Glutamatergic neuron (in vitro differentiated cells): ENCODE data around the gene TBC1D22A. TPM values are rescaled to one million over a fixed set of nuclear protein-coding genes. Genes with fewer than 3 reads are reported as not detected.

Experiments
- DNase-seq: peaks from one replicate; pipeline ENCODE4 v3.0.0; 2022
- H3K27ac Mint-ChIP-seq: one replicate; pipeline ENCODE4 v1.8.0; 2020; ENCODE audit warnings: mild to moderate bottlenecking, mixed read lengths, inconsistent platforms; ENCODE audit not compliant: unreplicated experiment
- H3K27me3 Mint-ChIP-seq: one replicate; pipeline ENCODE4 v1.8.0; 2020; ENCODE audit warnings: mild to moderate bottlenecking, moderate library complexity, mixed read lengths, inconsistent platforms; ENCODE audit not compliant: unreplicated experiment
- H3K36me3 Mint-ChIP-seq: one replicate; pipeline ENCODE4 v1.8.0; 2020; ENCODE audit warnings: mild to moderate bottlenecking, mixed read lengths, inconsistent platforms; ENCODE audit not compliant: unreplicated experiment
- H3K4me1 Mint-ChIP-seq: one replicate; pipeline ENCODE4 v1.8.0; 2020; ENCODE audit warnings: mild to moderate bottlenecking, low read depth, mixed read lengths, inconsistent platforms; ENCODE audit not compliant: unreplicated experiment
- H3K4me3 Mint-ChIP-seq: one replicate; pipeline ENCODE4 v1.8.0; 2020; ENCODE audit warnings: mild to moderate bottlenecking, mixed read lengths, inconsistent platforms; ENCODE audit not compliant: unreplicated experiment
- H3K9me3 Mint-ChIP-seq: one replicate; pipeline ENCODE4 v1.8.0; 2020; ENCODE audit warnings: mild to moderate bottlenecking, moderate library complexity, mixed read lengths, inconsistent platforms; ENCODE audit not compliant: unreplicated experiment
- total RNA-seq: library from RNA; stranded (reverse); fragmentation: NEBNext Ultra II Directional; extraction: Animal tissue kit (Norgen Biotek cat#: 25700); gene quantifications from one replicate; pipeline ENCODE4 v1.2.1, GENCODE V29; 2021; ENCODE audit not compliant: unreplicated experiment
- TF ChIP-seq, protein P1 (sequence below): fragments of 200-600 bp; sonication (generic); IDR thresholded peaks from one replicate; pipeline ENCODE4 v1.5.0; 2021; ENCODE audit not compliant: partially characterized antibody, unreplicated experiment

TBC1D22A gene
- total RNA-seq, 1 donor from 2014 or later: 23.0 TPM

DNA sequence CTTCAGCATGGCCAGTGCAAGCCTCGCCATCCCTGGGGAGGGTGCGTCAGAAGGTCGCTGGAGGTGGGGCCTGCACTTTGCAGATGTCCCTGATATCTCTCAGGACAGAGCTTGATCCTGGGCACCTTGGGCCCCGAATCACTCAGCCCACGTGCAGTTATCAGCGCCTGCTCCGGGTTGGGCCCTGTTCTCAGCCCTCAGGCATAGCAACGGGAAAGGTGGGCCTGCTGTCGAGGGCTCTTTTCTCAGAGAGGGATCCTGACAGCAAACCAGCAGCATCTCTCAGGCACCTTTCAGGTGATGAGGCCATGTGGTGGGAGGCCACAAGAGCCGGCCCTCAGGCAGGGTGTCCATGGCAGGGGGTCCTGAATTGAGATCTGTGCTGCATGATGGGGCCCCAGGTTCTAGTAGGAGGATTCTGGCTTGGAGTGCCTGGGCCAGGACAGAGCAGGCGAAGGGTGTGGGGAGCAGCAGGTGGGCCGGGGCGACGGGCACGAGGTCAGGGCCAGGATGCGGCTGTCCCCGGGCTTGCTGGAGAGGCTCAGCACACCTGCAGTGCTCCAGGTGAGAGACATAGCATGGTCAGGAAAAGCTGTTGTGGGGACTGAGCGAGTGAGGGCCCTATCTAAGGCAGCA lies 280.5 kb downstream of the TBC1D22A start:
- H3K27ac Mint-ChIP-seq: no peak overlapping the region

DNA sequence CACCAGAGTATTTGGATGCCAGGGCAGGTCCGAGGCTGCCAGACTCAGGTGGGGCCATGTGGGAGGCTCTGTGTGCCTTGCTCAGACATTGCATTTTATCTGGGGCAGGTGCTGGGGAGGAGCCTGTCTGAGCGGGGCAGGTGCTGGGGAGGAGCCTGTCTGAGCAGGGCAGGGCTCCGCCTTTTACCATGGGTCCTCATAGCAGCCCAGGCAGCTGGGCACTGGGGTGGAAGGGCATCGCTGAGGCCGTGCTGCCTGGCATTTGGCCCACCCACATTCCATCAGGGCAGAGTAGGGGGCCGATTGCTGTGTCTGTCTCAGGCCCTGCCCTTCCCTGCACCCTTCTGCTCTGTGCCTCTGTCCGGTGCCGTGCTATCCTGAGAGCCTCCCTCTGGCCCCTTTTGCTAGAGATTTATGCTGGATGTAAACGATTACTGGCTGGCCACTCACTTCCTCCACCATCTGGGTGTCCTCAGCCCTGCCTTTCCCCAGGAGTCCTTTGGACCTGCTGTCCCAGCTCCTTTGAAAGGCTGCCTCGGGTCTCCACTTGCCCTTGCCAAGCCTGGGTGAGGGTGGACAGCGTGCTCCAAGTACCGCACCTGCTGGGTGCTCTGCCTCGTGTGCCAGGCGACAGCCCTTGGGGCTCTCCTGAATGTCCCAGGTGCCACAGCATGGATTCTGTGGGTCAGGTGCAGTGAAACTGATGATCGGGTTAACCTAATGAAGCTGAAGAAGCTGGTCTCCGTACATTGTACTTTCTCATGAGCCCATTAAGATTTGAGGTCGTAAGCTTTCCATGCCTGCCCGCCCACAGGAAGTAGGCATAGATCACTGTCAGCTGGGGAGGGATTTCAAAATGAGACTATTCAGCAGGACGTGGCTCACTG lies 281.6 kb downstream of the TBC1D22A start:
- H3K9me3 Mint-ChIP-seq: peaks cover 11% of the 10 kb centered on the region
- H3K4me1 Mint-ChIP-seq: peaks cover 15% of the 10 kb centered on the region
- H3K27me3 Mint-ChIP-seq: peaks cover 12% of the 10 kb centered on the region
- no peak overlapping the region for H3K4me3 Mint-ChIP-seq
- H3K27ac Mint-ChIP-seq: no peak overlapping the region
- TF ChIP-seq, protein P1, sequence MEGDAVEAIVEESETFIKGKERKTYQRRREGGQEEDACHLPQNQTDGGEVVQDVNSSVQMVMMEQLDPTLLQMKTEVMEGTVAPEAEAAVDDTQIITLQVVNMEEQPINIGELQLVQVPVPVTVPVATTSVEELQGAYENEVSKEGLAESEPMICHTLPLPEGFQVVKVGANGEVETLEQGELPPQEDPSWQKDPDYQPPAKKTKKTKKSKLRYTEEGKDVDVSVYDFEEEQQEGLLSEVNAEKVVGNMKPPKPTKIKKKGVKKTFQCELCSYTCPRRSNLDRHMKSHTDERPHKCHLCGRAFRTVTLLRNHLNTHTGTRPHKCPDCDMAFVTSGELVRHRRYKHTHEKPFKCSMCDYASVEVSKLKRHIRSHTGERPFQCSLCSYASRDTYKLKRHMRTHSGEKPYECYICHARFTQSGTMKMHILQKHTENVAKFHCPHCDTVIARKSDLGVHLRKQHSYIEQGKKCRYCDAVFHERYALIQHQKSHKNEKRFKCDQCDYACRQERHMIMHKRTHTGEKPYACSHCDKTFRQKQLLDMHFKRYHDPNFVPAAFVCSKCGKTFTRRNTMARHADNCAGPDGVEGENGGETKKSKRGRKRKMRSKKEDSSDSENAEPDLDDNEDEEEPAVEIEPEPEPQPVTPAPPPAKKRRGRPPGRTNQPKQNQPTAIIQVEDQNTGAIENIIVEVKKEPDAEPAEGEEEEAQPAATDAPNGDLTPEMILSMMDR: no peak
- H3K36me3 Mint-ChIP-seq: no peaks in the 10 kb centered on the region
- DNase-seq: peak; percentile 42

More for the DNA sequence above, 280.5 kb downstream of the TBC1D22A start:
- H3K4me3 Mint-ChIP-seq: no peak overlapping the region
- peaks cover 12% of the 10 kb centered on the region for H3K27me3 Mint-ChIP-seq
- H3K36me3 Mint-ChIP-seq: no peaks in the 10 kb centered on the region
- peaks cover 16% of the 10 kb centered on the region for H3K4me1 Mint-ChIP-seq
- peak; percentile 14 for DNase-seq
- TF ChIP-seq, protein P1: no peak
- peaks cover 11% of the 10 kb centered on the region for H3K9me3 Mint-ChIP-seq

DNA sequence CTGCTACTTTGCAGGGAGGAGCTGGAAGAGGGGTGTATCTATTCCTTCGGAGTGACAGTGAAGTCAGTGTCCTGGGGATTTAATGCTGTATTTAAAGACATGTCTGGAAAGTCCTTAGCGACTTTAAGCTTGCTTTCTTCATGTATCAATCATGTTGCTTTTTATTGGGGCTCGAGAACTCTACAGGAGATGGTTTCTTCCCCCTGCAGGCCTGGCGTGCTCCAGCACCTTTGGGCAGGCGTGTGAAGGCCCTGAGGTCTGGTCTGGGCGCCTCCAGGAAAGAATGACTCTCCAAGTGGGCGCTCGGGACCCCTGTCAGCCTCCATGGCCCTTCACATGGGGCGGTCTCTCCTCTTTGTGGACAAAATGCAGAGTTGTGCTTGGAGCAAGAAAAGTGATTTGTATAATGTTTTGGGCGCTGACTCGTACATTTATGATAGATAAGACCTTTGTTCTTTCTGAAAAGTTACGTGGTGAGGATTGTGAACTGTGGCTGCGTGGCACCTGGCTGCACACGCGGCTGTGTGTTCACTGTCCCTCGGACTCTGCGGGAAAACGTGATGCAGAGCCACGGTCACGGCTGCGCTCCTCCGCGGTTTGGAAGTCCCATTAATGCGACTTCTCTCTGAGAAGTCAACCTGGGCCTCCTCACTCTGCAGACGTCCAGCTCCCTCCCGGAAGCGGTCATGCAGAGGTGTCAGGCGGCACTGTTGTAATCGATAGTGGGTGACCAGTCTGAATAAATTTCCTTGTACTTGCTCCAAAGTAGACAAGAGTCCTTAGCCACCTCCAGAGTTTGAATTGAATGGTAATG lies 282.5 kb downstream of the TBC1D22A start:
- H3K9me3 Mint-ChIP-seq: peaks cover 15% of the 10 kb centered on the region
- H3K27ac Mint-ChIP-seq: no peak overlapping the region
- H3K4me1 Mint-ChIP-seq: peaks cover 14% of the 10 kb centered on the region
- H3K27me3 Mint-ChIP-seq: peaks cover 11% of the 10 kb centered on the region
- no peaks in the 10 kb centered on the region for H3K36me3 Mint-ChIP-seq
- TF ChIP-seq, protein P1: no peak
- no peak overlapping the region for H3K4me3 Mint-ChIP-seq
- peak; percentile 3 for DNase-seq

DNA sequence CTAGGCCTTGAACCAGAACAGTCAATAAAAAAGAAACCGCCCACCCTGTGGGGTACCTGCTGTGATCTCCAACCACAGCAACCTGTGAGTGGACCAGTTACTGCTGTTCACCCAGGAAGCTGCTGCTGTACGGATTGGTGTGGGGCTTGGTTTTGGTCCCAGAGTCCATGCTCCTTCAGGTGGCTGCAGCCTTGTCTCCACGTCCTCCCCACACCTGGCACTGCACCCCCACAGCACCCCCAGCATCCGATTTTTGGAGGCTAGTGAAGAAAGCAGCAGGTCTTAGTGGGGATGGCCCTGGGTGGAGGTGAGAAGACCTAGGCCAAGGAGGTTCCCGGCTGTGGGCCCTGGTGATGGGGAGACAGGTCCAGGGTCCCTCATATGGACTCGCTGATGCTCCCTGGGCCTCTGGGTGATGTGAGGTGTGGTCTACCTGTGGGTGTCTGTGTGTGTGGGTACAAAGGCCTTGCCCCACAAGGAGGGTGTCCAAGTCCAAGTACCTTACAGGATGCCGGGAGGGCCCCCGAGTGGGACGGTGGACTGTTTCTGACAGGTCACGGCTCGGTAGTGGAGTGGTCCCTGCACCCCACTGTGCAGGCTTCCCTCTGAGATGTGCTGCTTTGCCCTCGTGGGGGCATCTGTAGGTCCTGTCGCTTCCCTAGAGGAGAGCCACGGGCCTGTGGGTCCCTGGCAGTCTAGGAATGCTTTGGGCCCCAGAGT lies 283.4 kb downstream of the TBC1D22A start:
- Mint-ChIP-seq H3K9me3 (peaks cover 13% of the 10 kb centered on the region), H3K27ac (no peak overlapping the region), H3K4me3 (no peak overlapping the region), H3K27me3 (peaks cover 5% of the 10 kb centered on the region), H3K4me1 (peaks cover 18% of the 10 kb centered on the region), H3K36me3 (no peaks in the 10 kb centered on the region)
- TF ChIP-seq, protein P1: no peak
- peak; percentile 5 for DNase-seq
